ENCODE results near the gene MTSS2. TPM values are rescaled to one million over a fixed set of nuclear protein-coding genes. Genes with fewer than 3 reads are reported as not detected.

The MTSS2 gene
- total and polyA plus RNA-seq, 8 donors = 5.8 to 50.7 (median 21.2) TPM

GRCh38 chr16:70691223-70692129 is 5.6 kb upstream of the MTSS2 start:
- WGBS, 5 donors = 61 to 83% (median 79%) methylated on average over 12 to 26 of the region's 26 CpGs
- H3K4me1 ChIP-seq = peaks cover 78 to 100% (median 94%) of the 10 kb centered on the region in 4 donors
- H3K27me3 ChIP-seq = no peaks in the 10 kb centered on the region
- peaks cover 0 to 8% (median 0%) of the 10 kb centered on the region in 4 donors for H3K36me3 ChIP-seq
- TF ChIP-seq EP300 (IDR thresholded peaks at IDR 0.05) (peak; percentile 45), POLR2AphosphoS5 (IDR thresholded peaks at IDR 0.05) (peak; percentile 30 to 74 (median 62)), POLR2A (IDR thresholded peaks at IDR 0.05) (no peak), CTCF (IDR thresholded peaks at IDR 0.05) (no peak)
- H3K27ac ChIP-seq = peak overlapping the region; percentile 50 to 95 (median 85)
- H3K9me3 ChIP-seq = no peaks in the 10 kb centered on the region
- H3K4me3 ChIP-seq = no peak overlapping the region
- intact Hi-C loops (cut with DNase I; ENCODE audit: low total_unique reads) = no loop called here
- peak; percentile 52 to 94 for DNase-seq

GRCh38 chr16:70689970-70690891 is 4.4 kb upstream of the MTSS2 start:
- no peak overlapping the region for H3K4me3 ChIP-seq
- H3K27me3 ChIP-seq = peaks cover 0 to 3% (median 0%) of the 10 kb centered on the region in 3 donors
- 71 to 80% (median 75%) methylated on average over 9 to 16 of the region's 16 CpGs for WGBS, 5 donors
- H3K36me3 ChIP-seq = peaks cover 0 to 8% (median 0%) of the 10 kb centered on the region in 4 donors
- peaks cover 72 to 96% (median 87%) of the 10 kb centered on the region in 4 donors for H3K4me1 ChIP-seq
- H3K27ac ChIP-seq = peak overlapping the region; percentile 63 to 95 (median 85)
- TF ChIP-seq POLR2A (IDR thresholded peaks at IDR 0.05) = no peak
- TF ChIP-seq EP300 (IDR thresholded peaks at IDR 0.05) = no peak
- TF ChIP-seq POLR2AphosphoS5 (IDR thresholded peaks at IDR 0.05) = no peak
- TF ChIP-seq CTCF (IDR thresholded peaks at IDR 0.05) = no peak
- peak in 1 of 2 donors; percentile 33 for DNase-seq
- no peaks in the 10 kb centered on the region for H3K9me3 ChIP-seq
- intact Hi-C loops (cut with DNase I; ENCODE audit: low total_unique reads) = no loop called here

- Histone ChIP-seq H3K9me3 (no peaks in the 10 kb centered on the region), H3K27ac (peak overlapping the region; percentile 63 to 95 (median 85)), H3K27me3 (peaks cover 0 to 11% (median 0%) of the 10 kb centered on the region in 3 donors), H3K4me3 (no peak overlapping the region), H3K36me3 (peaks cover 0 to 8% (median 0%) of the 10 kb centered on the region in 4 donors), H3K4me1 (peaks cover 80 to 96% (median 89%) of the 10 kb centered on the region in 4 donors)
- peak; percentile 86 to 87 for DNase-seq
- TF ChIP-seq POLR2A (IDR thresholded peaks at IDR 0.05) (no peak), EP300 (IDR thresholded peaks at IDR 0.05) (no peak), POLR2AphosphoS5 (IDR thresholded peaks at IDR 0.05) (peak in 2 of 3 donors; percentile 11 to 37)
- intact Hi-C loops (cut with DNase I; ENCODE audit: low total_unique reads) = no loop called here
- WGBS, 5 donors = 54 to 65% (median 57%) methylated on average over 18 to 22 of the region's 22 CpGs
Observed at GRCh38 chr16:70689035-70689969, 3.4 kb upstream of the MTSS2 start.

- H3K36me3 ChIP-seq = peaks cover 0 to 8% (median 0%) of the 10 kb centered on the region in 4 donors
- H3K9me3 ChIP-seq = no peaks in the 10 kb centered on the region
- DNase-seq = peak; percentile 57 to 82
- peak overlapping the region; percentile 63 to 95 (median 85) for H3K27ac ChIP-seq
- no peak overlapping the region for H3K4me3 ChIP-seq
- TF ChIP-seq POLR2A (IDR thresholded peaks at IDR 0.05) (no peak), POLR2AphosphoS5 (IDR thresholded peaks at IDR 0.05) (peak in 2 of 3 donors; percentile 46 to 66)
- WGBS, 5 donors = 38 to 60% (median 48%) methylated on average over 6 to 8 of the region's 8 CpGs
- H3K27me3 ChIP-seq = peaks cover 0 to 11% (median 0%) of the 10 kb centered on the region in 3 donors
- H3K4me1 ChIP-seq = peaks cover 85 to 96% (median 89%) of the 10 kb centered on the region in 4 donors
- intact Hi-C loops (cut with DNase I; ENCODE audit: low total_unique reads) = no loop called here
Observed at GRCh38 chr16:70688246-70688742, 2.4 kb upstream of the MTSS2 start.

All from stomach (tissue), 9 donors.